GM19043 (cell line): Measurements from ENCODE around the gene SIN3B.
"Not testable (repeated sequence)": the region's sequence is repeated elsewhere in the genome, so short reads cannot be mapped to it uniquely, and the experiment has no call there.

Source experiments
- ATAC-seq: cut with Tn5 transposase; IDR thresholded peaks from one replicate; pipeline ENCODE4 v1.9.1; 2021; ENCODE audit warnings: low read depth; ENCODE audit not compliant: unreplicated experiment

The SIN3B gene

GRCh38 chr19:16862826-16863415, 33.7 kb downstream of the SIN3B start:
- ATAC-seq: no peak

GRCh38 chr19:16867211-16867610, 38.0 kb downstream of the SIN3B start:
- ATAC-seq: no peak

- no peak for ATAC-seq
Observed at GRCh38 chr19:16868423-16869130, 39.4 kb downstream of the SIN3B start.

- no peak for ATAC-seq
Observed at GRCh38 chr19:16869331-16869972, 40.3 kb downstream of the SIN3B start.

- no peak for ATAC-seq
Observed at GRCh38 chr19:16871871-16872270, 42.7 kb downstream of the SIN3B start.

- ATAC-seq: no peak
Observed at GRCh38 chr19:16872728-16873127, 43.5 kb downstream of the SIN3B start.

- no peak for ATAC-seq
Observed at GRCh38 chr19:16873594-16873993, 44.4 kb downstream of the SIN3B start.

GRCh38 chr19:16874250-16874977, 45.2 kb downstream of the SIN3B start:
- ATAC-seq: no peak

- ATAC-seq: not testable (repeated sequence)
Observed at GRCh38 chr19:16874978-16875299, 45.7 kb downstream of the SIN3B start.

- no peak for ATAC-seq
Observed at GRCh38 chr19:16875584-16876555, 46.7 kb downstream of the SIN3B start.

- ATAC-seq: no peak
Observed at GRCh38 chr19:16876904-16877361, 47.7 kb downstream of the SIN3B start.

GRCh38 chr19:16877581-16877980, 48.4 kb downstream of the SIN3B start:
- no peak for ATAC-seq

- ATAC-seq: no peak
Observed at GRCh38 chr19:16878181-16878965, 49.2 kb downstream of the SIN3B start.

GRCh38 chr19:16880884-16881554, 51.8 kb downstream of the SIN3B start:
- ATAC-seq: no peak

GRCh38 chr19:16882146-16882545, 52.9 kb downstream of the SIN3B start:
- ATAC-seq: no peak

GRCh38 chr19:16883522-16883921, 54.3 kb downstream of the SIN3B start:
- ATAC-seq: no peak

GRCh38 chr19:16885166-16885565, 56.0 kb downstream of the SIN3B start:
- ATAC-seq: no peak

GRCh38 chr19:16886305-16886880, 57.2 kb downstream of the SIN3B start:
- ATAC-seq: no peak
